WTC11 (cell line): ENCODE data around the gene YTHDC1. TPM values are rescaled to one million over a fixed set of nuclear protein-coding genes. Genes with fewer than 3 reads are reported as not detected.
"Not testable (repeated sequence)": the region's sequence is repeated elsewhere in the genome, so short reads cannot be mapped to it uniquely, and the experiment has no call there.

Experiments
- ATAC-seq: fragments of 200-7000 bp; cut with Tn5 transposase; 2 replicates; pipeline ENCODE4 v1.10.0; 2021; ENCODE audit warnings: mild to moderate bottlenecking, moderate library complexity
- CTCF ChIA-PET: fragments of 300-600 bp; sonication (Branson Sonifier 250); formaldehyde crosslinking; loops from one replicate; lab custom pipeline; 2021; ENCODE audit warnings: antibody characterized with exemption; lab: Charles Lee
- POLR2A ChIA-PET: fragments of 350-600 bp; sonication (Branson Sonifier 250); formaldehyde crosslinking; loops from one replicate; lab custom pipeline; 2021; ENCODE audit warnings: antibody characterized with exemption; lab: Charles Lee
- DNase-seq: peaks from one replicate; pipeline ENCODE4 v3.0.0; 2021; ENCODE audit warnings: low spot score
- H3K27ac Mint-ChIP-seq: 2 replicates; pipeline ENCODE4 v1.8.0; 2021; ENCODE audit warnings: mixed read lengths
- H3K27me3 Mint-ChIP-seq: 2 replicates; pipeline ENCODE4 v1.8.0; 2021; ENCODE audit warnings: low read depth, mild to moderate bottlenecking, moderate library complexity, mixed read lengths
- H3K36me3 Mint-ChIP-seq: 2 replicates; pipeline ENCODE4 v1.8.0; 2021; ENCODE audit warnings: mixed read lengths
- H3K4me1 Mint-ChIP-seq: 2 replicates; pipeline ENCODE4 v1.8.0; 2022; ENCODE audit warnings: mixed read lengths
- H3K4me3 Mint-ChIP-seq: 2 replicates; pipeline ENCODE4 v1.8.0; 2021; ENCODE audit warnings: mild to moderate bottlenecking, moderate library complexity, mixed read lengths
- H3K9me3 Mint-ChIP-seq: 2 replicates; pipeline ENCODE4 v1.8.0; 2021; ENCODE audit warnings: mixed read lengths
- ATF2 ChIP-seq: sonication (generic); formaldehyde crosslinking; IDR thresholded peaks from 2 replicates; pipeline ENCODE4 v1.8.1; 2022; ENCODE audit warnings: low read depth, missing genetic modification reagents, borderline replicate concordance
- CREM ChIP-seq: sonication (generic); formaldehyde crosslinking; IDR thresholded peaks from 2 replicates; pipeline ENCODE4 v1.8.1; 2022; ENCODE audit warnings: mild to moderate bottlenecking, missing genetic modification reagents, moderate library complexity
- FOXP4 ChIP-seq: sonication (generic); formaldehyde crosslinking; IDR thresholded peaks from 2 replicates; pipeline ENCODE4 v1.8.0; 2022; ENCODE audit warnings: mild to moderate bottlenecking, missing genetic modification reagents
- KAT7 ChIP-seq: sonication (generic); formaldehyde crosslinking; IDR thresholded peaks from 2 replicates; pipeline ENCODE4 v1.8.1; 2023; ENCODE audit warnings: missing genetic modification reagents, mild to moderate bottlenecking, borderline replicate concordance
- NFATC4 ChIP-seq: fragments of 250-450 bp; sonication (Bioruptor Pico); IDR thresholded peaks from 2 replicates; pipeline ENCODE4 v1.9.0; 2021; ENCODE audit warnings: mild to moderate bottlenecking
- NR1H2 ChIP-seq: sonication (generic); formaldehyde crosslinking; IDR thresholded peaks from 2 replicates; pipeline ENCODE4 v1.9.0; 2021; ENCODE audit warnings: mild to moderate bottlenecking, moderate library complexity, missing genetic modification reagents
- PREB ChIP-seq: sonication (generic); formaldehyde crosslinking; IDR thresholded peaks from 2 replicates; pipeline ENCODE4 v1.8.1; 2022; ENCODE audit warnings: mild to moderate bottlenecking, missing genetic modification reagents, moderate library complexity, borderline replicate concordance
- PRRX2 ChIP-seq: fragments of 250-450 bp; sonication (Bioruptor Pico); IDR thresholded peaks from 2 replicates; pipeline ENCODE4 v1.8.0; 2021; ENCODE audit warnings: mild to moderate bottlenecking
- RORB ChIP-seq: fragments of 250-450 bp; sonication (Bioruptor Pico); IDR thresholded peaks from 2 replicates; pipeline ENCODE4 v1.9.0; 2021; ENCODE audit warnings: mild to moderate bottlenecking
- SMAD3 ChIP-seq: sonication (generic); formaldehyde crosslinking; IDR thresholded peaks from 2 replicates; pipeline ENCODE4 v1.8.0; 2022; ENCODE audit warnings: missing genetic modification reagents, mild to moderate bottlenecking, borderline replicate concordance
- SMAD4 ChIP-seq: sonication (generic); formaldehyde crosslinking; IDR thresholded peaks from 2 replicates; pipeline ENCODE4 v1.8.0; 2022; ENCODE audit warnings: mild to moderate bottlenecking, missing genetic modification reagents
- SOX15 ChIP-seq: fragments of 250-450 bp; sonication (Bioruptor Pico); IDR thresholded peaks from 2 replicates; pipeline ENCODE4 v1.9.0; 2021; ENCODE audit warnings: mild to moderate bottlenecking
- TP53 ChIP-seq: sonication (generic); formaldehyde crosslinking; IDR thresholded peaks from 2 replicates; pipeline ENCODE4 v1.8.1; 2023; ENCODE audit warnings: mild to moderate bottlenecking, missing genetic modification reagents
- USF1 ChIP-seq: sonication (generic); formaldehyde crosslinking; IDR thresholded peaks from 2 replicates; pipeline ENCODE4 v1.8.0; 2022; ENCODE audit warnings: mild to moderate bottlenecking, missing genetic modification reagents
- ZMAT4 ChIP-seq: fragments of 250-450 bp; sonication (Bioruptor Pico); IDR thresholded peaks from 2 replicates; pipeline ENCODE4 v1.9.0; 2021; ENCODE audit warnings: mild to moderate bottlenecking
- ZNF138 ChIP-seq: sonication (generic); formaldehyde crosslinking; conservative IDR thresholded peaks from 2 replicates; pipeline ENCODE4 v1.8.1; 2022; ENCODE audit warnings: mild to moderate bottlenecking, moderate library complexity, missing genetic modification reagents
- ZNF281 ChIP-seq: sonication (generic); formaldehyde crosslinking; IDR thresholded peaks from 2 replicates; pipeline ENCODE4 v1.8.0; 2023; ENCODE audit warnings: mild to moderate bottlenecking, missing genetic modification reagents
- ZNF317 ChIP-seq: sonication (generic); formaldehyde crosslinking; IDR thresholded peaks from 2 replicates; pipeline ENCODE4 v1.8.1; 2023; ENCODE audit warnings: low read depth, mild to moderate bottlenecking, moderate library complexity, missing genetic modification reagents, borderline replicate concordance
- ZNF512 ChIP-seq: sonication (generic); formaldehyde crosslinking; IDR thresholded peaks from 2 replicates; pipeline ENCODE4 v1.8.1; 2022; ENCODE audit warnings: missing genetic modification reagents, borderline replicate concordance
- total RNA-seq: library from RNA; stranded (reverse); gene quantifications from 3 replicates; pipeline ENCODE4 v1.2.3, GENCODE V29; 2021

YTHDC1 gene
- total RNA-seq, 1 experiment from 2014 or later: 118 TPM

GRCh38 chr4:68283095-68283494, 66.8 kb downstream of the YTHDC1 start (continued):
- no peak for TF ChIP-seq FOXP4 (CRISPR knock-in tag)
- TF ChIP-seq, all 79 proteins: peak for 1

- H3K27ac Mint-ChIP-seq, H3K36me3 Mint-ChIP-seq, CTCF ChIA-PET: not testable (repeated sequence)
Measured at GRCh38 chr4:68281796-68282740, 67.8 kb downstream of the YTHDC1 start.

GRCh38 chr4:68278029-68278428, 71.9 kb downstream of the YTHDC1 start:
- no peak for DNase-seq
- Mint-ChIP-seq H3K27me3 (0 out of 2 replicates have a peak, but pooled peaks cover 6% of the 10 kb centered on the region), H3K4me1 (peaks cover 40% of the 10 kb centered on the region), H3K9me3 (peaks cover 22% of the 10 kb centered on the region), H3K4me3 (no peak overlapping the region), H3K36me3 (peaks cover 14% of the 10 kb centered on the region), H3K27ac (no peak overlapping the region)
- ChIA-PET CTCF (no interaction called here), POLR2A (no interaction called here)
- no peak for TF ChIP-seq ZNF317 (CRISPR knock-in tag)
- no peak for ATAC-seq

More at GRCh38 chr4:68281796-68282740, 67.8 kb downstream of the YTHDC1 start:
- ATAC-seq, H3K9me3 Mint-ChIP-seq, POLR2A ChIA-PET, H3K27me3 Mint-ChIP-seq, DNase-seq, H3K4me3 Mint-ChIP-seq: not testable (repeated sequence)
- H3K4me1 Mint-ChIP-seq: peaks cover 31% of the 10 kb centered on the region

- CTCF ChIA-PET: no interaction called here
- Mint-ChIP-seq H3K27me3 (0 out of 2 replicates have a peak, but pooled peaks cover 6% of the 10 kb centered on the region), H3K27ac (no peak overlapping the region), H3K4me1 (peaks cover 44% of the 10 kb centered on the region), H3K4me3 (no peak overlapping the region), H3K36me3 (peaks cover 14% of the 10 kb centered on the region), H3K9me3 (peaks cover 22% of the 10 kb centered on the region)
- ATAC-seq (no peak), DNase-seq (no peak)
- POLR2A ChIA-PET: no interaction called here
- TF ChIP-seq KAT7 (CRISPR knock-in tag) (no peak), ZMAT4 (CRISPR knock-in tag) (no peak), ZNF512 (CRISPR knock-in tag) (no peak), NFATC4 (CRISPR knock-in tag) (no peak), TP53 (CRISPR knock-in tag) (no peak), CREM (CRISPR knock-in tag) (no peak), ATF2 (no peak), PREB (CRISPR knock-in tag) (no peak), RORB (CRISPR knock-in tag) (no peak), USF1 (CRISPR knock-in tag) (no peak), PRRX2 (CRISPR knock-in tag) (no peak), SOX15 (no peak), ZNF281 (no peak), ZNF138 (CRISPR knock-in tag) (no peak), SMAD3 (CRISPR knock-in tag) (no peak), NR1H2 (CRISPR knock-in tag) (no peak), SMAD4 (CRISPR knock-in tag) (no peak)
Measured at GRCh38 chr4:68277627-68278026, 72.3 kb downstream of the YTHDC1 start.
